IPS-18c (cell line): ENCODE data around the gene TGIF1.
A peak's percentile ranks its signal among the peaks of the same experiment; 100 is the strongest.

Experiments
- H3K4me3 ChIP-seq: 2 replicates; pipeline ENCODE4 v1.7.0; 2013; ENCODE audit warnings: low read depth, mild to moderate bottlenecking, low read length, moderate library complexity; ENCODE audit not compliant: insufficient read depth
- H3K9me3 ChIP-seq: one replicate; pipeline ENCODE4 v1.6.1; 2013; ENCODE audit warnings: mild to moderate bottlenecking, low read length, moderate library complexity; ENCODE audit not compliant: control insufficient read depth, insufficient read depth

Gene TGIF1

DNA sequence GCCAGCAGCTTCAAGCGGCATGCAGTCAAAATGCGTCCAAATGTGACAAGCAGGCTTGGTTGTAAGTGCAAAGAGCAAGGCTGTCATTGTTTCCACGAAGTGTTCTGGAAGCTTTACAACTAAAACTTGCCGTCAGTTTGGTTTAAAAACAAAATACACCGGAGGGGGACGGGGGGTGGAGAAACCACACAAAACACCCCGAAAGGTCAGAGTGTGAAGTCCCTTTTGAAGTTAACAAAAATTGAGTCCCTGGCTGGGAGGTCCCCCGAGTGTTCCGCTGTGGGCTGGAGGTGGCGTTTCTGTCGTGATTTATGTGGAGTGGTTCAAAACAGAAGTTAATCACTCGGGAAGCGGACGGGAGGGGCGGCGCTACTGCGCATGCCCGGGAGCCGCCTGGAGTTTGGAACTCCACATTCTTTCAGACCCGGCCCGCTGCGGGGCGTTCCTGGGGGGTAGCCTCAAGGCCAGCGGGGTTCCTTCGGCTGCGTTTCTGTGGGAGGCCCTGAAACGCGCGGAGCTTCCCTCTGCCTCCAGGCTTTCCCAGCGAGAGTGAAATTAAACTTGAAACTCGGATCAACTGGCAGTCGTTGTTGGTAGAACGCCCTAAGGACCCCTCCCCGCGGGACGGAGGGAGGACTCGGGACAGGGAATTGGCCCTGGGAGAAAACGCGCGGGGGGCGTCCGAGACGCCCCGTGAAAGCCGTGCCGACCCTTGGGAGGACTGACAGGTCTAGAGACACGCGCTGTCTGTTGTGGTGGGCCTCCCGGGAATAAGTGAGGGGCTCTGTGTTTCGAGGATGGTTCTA lies 1.4 kb downstream of the TGIF1 start:
- H3K4me3 ChIP-seq, result peak overlapping the region; percentile 92

GRCh38 chr18:3451989-3452749 lies 2.2 kb downstream of the TGIF1 start:
- H3K4me3 ChIP-seq, result peak overlapping the region; percentile 92
- no peaks in the 10 kb centered on the region for H3K9me3 ChIP-seq

More for the DNA sequence above, 1.4 kb downstream of the TGIF1 start:
- no peaks in the 10 kb centered on the region for H3K9me3 ChIP-seq

DNA sequence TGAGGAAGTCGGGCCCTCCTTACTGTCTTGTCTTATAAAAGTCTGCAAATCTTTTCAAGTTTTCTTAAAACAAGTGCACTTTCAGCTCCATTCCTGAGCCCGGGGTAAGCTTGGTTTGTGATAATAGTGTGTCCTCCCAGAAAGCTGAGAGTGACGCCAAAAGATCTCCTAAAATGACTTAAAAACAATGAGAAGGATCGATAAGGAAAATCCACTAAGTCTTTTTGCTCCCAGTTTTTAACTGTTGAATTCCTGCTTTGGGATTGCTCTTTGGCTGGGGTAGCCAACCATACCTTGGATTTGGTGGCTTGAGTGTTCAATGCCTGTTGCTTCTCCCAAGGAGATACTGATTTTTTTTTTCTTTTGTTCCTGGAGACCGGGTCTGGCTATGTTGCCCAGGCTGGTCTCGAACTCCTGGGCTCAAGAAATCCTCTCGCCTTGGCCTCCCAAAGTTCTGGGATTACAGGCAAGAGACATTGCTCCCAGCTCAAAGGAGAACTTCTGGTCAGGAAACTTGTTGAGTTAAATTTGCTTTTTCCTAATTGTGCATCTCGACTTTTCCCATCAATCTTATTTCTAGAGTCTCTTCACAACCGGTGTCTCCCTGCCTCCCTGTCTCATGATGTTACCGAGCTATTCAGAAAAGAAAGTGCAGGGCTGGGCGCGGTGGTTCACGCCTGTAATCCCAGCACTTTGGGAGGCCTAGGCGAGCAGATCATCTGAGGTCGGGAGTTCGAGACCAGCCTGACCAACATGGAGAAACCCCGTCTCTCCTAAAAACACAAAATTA lies 3.0 kb downstream of the TGIF1 start:
- peak overlapping the region; percentile 92 for H3K4me3 ChIP-seq
- H3K9me3 ChIP-seq, result no peaks in the 10 kb centered on the region

GRCh38 chr18:3453540-3454364 lies 3.8 kb downstream of the TGIF1 start:
- peak overlapping the region; percentile 92 for H3K4me3 ChIP-seq
- no peaks in the 10 kb centered on the region for H3K9me3 ChIP-seq

- Histone ChIP-seq H3K4me3 (peak overlapping the region; percentile 92; the same call in 1 of the 2 replicates), H3K9me3 (no peaks in the 10 kb centered on the region)
Observed at GRCh38 chr18:3454365-3455089, 4.6 kb downstream of the TGIF1 start.

- Histone ChIP-seq H3K4me3 (no peak overlapping the region), H3K9me3 (no peaks in the 10 kb centered on the region)
Observed at GRCh38 chr18:3455090-3455635, 5.2 kb downstream of the TGIF1 start.

- H3K4me3 ChIP-seq, result peak overlapping the region; percentile 16; the same call in 1 of the 2 replicates
Observed at GRCh38 chr18:3455907-3456685, 6.1 kb downstream of the TGIF1 start.

DNA sequence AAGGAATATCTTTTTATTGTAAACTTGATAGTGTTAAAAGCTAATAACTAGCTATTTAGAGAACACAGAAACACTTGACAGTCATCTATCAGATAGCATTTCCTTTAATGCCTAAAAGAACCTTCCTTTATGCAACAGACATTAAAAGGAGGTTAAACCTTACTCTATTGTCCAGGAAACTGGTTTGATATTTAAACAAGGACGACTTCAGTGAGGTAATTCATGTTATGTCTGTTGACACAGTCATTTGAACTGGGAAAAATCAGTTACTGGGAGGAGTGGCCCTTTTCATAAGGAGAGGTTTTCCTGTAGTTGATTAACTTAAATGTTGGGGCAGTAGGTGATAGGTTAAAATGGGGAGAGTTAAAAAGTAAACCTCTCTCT lies 6.7 kb downstream of the TGIF1 start:
- no peak overlapping the region for H3K4me3 ChIP-seq
- no peaks in the 10 kb centered on the region for H3K9me3 ChIP-seq

More at GRCh38 chr18:3455907-3456685, 6.1 kb downstream of the TGIF1 start:
- H3K9me3 ChIP-seq, result no peaks in the 10 kb centered on the region

DNA sequence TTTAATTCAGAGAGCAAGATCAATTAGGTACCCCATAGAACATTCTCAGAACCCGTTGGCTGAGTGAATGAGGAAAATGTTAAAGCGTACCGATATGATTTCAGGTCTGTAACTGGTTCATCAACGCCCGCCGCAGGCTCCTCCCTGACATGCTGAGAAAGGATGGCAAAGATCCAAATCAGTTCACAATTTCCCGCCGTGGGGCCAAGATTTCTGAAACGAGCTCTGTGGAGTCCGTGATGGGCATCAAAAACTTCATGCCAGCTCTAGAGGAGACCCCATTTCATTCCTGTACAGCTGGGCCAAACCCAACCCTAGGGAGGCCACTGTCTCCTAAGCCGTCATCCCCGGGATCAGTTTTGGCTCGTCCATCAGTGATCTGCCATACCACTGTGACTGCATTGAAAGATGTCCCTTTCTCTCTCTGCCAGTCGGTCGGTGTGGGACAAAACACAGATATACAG lies 7.3 kb downstream of the TGIF1 start:
- Histone ChIP-seq H3K9me3 (no peaks in the 10 kb centered on the region), H3K4me3 (no peak overlapping the region)

- no peak overlapping the region for H3K4me3 ChIP-seq
- no peaks in the 10 kb centered on the region for H3K9me3 ChIP-seq
Observed at GRCh38 chr18:3458378-3458777, 8.4 kb downstream of the TGIF1 start.

DNA sequence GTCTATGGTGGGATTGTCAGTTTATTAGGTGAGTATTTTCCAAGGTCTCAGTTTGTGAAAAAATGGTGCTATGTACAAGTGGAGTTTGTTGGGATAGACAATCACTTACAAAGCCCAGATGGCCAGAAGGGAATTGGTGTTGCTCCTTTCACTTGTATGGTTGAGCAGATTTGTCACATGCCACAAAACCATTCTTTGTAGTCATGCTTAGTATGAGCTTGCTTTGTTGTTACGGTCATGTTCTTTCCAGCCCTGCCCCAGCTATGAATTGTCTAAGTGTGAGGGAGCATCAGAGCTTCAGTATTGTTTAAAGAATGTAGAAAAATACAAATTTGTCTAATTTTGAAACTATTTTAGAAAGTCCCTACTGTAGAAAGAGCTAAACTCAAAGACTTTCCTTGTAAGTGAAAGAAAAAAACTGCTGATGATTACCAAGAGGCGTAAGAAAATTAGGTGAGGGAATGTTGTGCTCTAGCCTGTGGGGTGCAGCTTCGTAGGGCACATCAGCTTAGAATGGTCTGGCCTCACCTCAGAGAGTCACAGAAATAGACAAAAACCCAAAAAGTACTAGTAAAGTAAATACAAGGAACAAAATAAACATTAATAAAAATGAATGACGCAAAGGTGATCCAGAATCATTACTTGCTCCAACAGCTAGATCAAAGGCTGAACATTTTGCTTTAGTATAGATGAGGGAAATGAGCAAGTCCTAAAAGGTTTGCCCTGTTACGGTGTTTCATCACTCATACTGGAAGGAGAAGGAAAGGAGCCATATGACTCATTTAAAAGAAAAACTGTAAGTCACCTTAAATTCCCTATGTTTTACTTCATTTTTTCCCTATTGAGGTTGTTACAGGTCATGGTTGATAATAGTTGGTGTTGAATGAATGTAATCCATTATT lies 9.2 kb downstream of the TGIF1 start:
- no peak overlapping the region for H3K4me3 ChIP-seq
- H3K9me3 ChIP-seq, result no peaks in the 10 kb centered on the region

GRCh38 chr18:3460823-3461398 lies 10.9 kb downstream of the TGIF1 start:
- Histone ChIP-seq H3K9me3 (no peaks in the 10 kb centered on the region), H3K4me3 (no peak overlapping the region)

GRCh38 chr18:3461704-3462103 lies 11.7 kb downstream of the TGIF1 start:
- no peaks in the 10 kb centered on the region for H3K9me3 ChIP-seq
- no peak overlapping the region for H3K4me3 ChIP-seq

DNA sequence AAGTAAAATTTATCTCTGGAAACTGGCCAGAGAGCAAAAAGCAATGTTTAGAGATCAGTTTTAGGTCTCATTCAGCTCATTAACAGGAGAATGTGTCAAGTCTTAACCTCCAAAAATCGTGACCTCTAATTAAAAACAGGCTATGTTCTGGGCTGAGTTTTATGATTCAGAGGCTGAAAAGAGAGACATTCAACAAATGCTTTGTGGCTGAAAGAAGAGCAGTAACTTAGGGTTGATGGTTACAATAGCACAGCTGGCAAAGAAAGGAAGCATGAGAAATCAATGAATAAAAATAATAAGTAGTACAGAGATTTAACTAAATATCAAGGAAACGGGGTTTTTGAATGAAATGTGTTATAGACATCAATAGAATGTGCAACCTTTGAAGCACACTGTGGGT lies 13.1 kb downstream of the TGIF1 start:
- H3K9me3 ChIP-seq, result peaks cover 2% of the 10 kb centered on the region

More for the DNA sequence above, 13.1 kb downstream of the TGIF1 start:
- H3K4me3 ChIP-seq, result no peak overlapping the region
